Activated CD4-positive, alpha-beta T cell treated with anti-CD3 and anti-CD28 coated beads, Interleukin-2, Interleukin-4, amounts not matched to agents 100 ng/mL and 50 ng/mL, durations not matched to agents 16 hours and 8 hours (primary cell): ENCODE data around the gene CDR2L.
"Not testable (repeated sequence)": the region's sequence is repeated elsewhere in the genome, so short reads cannot be mapped to it uniquely, and the experiment has no call there.

ENCODE experiments used
- DNase-seq: peaks from one replicate; pipeline ENCODE4 v3.0.0-alpha.2; 2020; ENCODE audit warnings: low spot score

CDR2L gene

DNA sequence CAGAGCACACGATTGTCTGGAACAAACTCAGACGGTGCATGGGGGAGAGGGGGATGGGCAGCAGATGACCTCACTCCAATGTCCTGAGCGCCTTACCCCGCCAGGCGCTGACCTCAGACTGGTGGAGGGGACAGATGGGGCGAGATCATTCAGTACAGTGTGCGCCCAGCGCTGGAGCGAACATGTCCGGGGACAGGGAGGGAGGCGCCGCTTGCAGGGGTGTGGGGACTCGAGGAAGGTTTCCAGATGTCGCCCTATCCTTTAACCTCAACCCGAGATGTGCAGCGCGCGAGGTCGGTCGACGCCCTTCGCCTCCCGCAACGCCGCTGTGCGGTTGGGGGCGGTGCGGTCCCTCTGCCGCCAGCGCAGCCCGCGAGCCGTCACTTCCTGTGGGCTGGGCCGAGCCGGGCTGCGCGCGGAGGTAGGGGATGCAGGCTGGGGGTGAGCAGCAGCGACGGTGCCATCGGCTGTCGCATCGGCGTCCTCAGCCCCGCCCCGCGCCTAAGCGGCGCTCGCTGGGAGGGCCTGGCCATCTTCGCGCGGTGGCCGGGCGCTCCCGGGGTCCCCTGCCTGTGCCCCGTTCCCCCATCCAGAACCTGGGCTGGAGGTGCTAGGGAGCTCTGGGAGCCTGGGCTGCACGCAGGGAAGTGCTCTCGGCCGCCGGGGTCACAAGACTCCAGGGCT, 5.3 kb upstream of the CDR2L start:
- peak; percentile 71 for DNase-seq

GRCh38 chr17:74982663-74983313, 4.6 kb upstream of the CDR2L start:
- DNase-seq, result not testable (repeated sequence)

DNA sequence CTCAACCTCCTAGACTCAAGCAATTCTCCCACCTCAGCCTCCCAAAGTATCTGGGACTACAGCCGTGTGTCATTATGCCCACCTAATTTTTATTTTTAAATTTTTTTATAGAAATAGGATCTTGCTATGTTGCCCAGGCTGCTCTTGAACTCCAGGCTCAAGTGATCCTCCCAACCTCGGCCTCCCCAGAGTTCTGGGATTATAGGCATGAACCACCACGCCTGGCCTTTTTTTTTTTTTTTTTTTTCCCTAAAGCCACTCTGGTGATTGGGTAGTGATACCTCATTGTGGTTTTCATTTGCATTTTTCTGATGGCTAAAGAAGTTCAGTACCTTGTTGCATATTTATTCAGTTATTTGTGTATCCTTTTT, 1.2 kb upstream of the CDR2L start:
- no peak for DNase-seq

DNA sequence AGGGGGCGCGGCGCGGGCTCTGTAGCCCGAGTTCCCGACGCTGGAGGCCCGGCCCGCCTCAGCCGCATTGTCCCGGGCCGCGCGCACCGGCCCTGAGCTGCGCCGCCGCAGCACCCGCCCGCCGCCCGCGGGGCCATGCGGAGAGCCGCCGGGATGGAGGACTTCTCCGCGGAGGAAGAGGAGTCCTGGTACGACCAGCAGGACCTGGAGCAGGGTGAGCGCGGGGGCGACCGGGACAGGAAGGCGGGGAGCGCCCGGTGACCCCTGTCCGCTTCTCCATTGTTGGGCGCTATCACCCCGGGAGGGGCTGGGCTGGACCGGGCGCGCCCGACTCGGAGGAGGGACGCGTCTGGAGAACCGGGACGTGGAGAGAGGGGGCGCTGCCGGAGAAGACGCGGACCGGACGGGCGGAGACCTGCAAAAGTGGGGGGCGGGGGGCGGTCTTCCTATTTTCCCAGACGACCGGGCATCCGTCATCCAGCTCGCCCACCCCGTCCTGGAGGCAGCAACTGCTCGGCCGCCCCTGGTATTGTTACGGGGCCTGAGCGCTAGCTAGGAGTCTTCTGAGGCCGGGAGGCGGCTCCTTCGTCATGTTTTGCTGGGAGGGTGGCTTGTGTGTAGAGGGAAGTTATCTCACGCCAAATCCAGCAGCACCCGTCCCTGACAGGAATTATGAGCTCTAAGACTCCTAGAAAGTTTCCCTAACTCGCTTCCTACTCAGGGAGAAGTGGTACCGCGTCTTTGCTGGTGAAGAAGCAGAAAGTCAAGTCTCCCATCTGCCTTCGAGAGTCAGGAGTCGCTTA, 678 bp downstream of the CDR2L start:
- no peak for DNase-seq

GRCh38 chr17:74990581-74991105, 3.2 kb downstream of the CDR2L start:
- no peak for DNase-seq

- no peak for DNase-seq
Observed at GRCh38 chr17:74992223-74992622, 4.8 kb downstream of the CDR2L start.

DNA sequence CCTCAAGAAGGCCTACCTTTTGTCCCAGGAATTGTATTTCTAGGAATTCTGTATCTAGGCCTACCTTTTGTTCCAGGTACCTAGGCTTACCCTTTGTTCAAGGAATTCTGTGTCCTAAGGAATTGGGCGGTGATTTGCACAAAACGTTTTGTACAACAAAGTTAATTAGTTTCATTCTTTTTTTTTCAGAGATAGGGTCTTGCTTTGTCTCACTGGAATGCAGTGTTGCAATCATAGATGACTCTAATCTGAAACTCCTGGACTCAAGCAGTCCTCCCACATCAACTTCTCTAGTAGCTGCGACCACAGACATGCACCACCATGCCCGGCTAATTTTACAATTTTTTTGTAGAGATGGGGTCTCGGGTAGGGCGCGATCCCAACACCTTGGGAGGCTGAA, 7.0 kb downstream of the CDR2L start:
- no peak for DNase-seq

- DNase-seq, result no peak
Observed at GRCh38 chr17:74995847-74996246, 8.4 kb downstream of the CDR2L start.

DNA sequence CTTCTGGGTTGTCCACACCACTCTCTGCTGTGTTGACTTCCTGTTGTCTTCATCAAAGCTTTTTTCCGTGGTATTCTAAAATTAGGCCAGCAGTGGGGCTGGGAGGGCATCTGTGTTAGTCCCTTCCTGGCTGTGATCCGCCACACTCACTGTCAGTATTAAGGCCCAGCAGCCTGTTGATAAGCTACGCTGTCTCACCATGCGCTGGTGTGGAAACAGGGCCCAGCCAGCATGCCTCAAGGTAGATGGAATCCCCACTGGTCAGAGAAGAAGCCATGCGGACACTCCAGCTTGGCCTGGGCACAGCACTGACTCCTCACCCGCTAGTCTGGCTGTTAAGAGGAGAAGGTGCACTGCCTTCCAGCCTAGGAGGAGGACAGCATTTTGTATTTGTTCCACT, 11.4 kb downstream of the CDR2L start:
- no peak for DNase-seq

DNA sequence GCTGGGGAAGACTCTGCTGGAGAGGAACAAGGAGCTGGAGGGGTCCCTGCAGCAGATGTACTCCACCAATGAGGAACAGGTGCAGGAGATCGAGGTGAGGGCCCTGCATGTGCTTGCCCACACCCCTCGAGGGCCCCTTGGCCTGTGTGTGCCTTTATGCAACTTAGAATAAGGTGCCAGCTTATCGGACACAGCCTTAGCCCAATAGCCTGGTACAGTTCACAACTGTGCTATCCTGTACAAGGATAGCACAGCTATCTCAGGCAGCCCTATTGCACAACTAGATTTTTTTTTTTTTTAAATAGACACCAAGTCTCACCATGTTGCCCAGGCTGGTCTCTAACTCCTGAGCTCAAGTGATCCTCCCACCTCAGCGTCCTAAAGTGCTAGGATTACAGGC, 12.1 kb downstream of the CDR2L start:
- DNase-seq, result no peak

GRCh38 chr17:75001915-75002843, 14.7 kb downstream of the CDR2L start:
- no peak for DNase-seq

DNA sequence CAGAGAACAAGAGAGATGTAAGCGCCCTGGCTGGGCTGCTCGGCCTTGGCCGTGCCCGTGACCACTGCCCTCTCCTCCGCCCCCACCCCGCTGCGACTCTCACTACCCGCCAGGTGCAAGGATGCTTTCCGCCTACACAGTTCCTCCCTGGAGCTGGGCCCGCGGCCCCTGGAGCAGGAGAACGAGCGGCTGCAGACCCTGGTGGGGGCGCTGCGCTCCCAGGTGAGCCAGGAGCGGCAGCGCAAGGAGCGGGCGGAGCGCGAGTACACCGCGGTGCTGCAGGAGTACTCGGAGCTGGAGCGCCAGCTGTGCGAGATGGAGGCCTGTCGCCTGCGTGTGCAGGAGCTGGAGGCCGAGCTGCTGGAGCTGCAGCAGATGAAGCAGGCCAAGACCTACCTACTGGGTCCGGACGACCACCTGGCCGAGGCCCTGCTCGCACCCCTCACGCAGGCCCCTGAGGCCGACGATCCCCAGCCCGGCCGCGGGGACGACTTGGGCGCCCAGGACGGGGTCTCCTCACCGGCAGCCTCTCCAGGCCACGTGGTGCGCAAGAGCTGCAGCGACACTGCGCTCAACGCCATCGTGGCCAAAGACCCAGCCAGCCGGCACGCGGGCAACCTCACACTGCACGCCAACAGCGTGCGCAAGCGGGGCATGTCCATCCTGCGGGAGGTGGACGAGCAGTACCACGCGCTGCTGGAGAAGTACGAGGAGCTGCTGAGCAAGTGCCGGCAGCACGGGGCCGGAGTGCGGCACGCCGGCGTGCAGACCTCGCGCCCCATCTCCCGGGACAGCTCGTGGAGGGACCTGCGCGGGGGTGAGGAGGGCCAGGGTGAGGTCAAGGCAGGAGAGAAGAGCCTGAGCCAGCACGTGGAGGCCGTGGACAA, 15.9 kb downstream of the CDR2L start:
- no peak for DNase-seq

- no peak for DNase-seq
Observed at GRCh38 chr17:75003957-75004355, 16.5 kb downstream of the CDR2L start.

DNA sequence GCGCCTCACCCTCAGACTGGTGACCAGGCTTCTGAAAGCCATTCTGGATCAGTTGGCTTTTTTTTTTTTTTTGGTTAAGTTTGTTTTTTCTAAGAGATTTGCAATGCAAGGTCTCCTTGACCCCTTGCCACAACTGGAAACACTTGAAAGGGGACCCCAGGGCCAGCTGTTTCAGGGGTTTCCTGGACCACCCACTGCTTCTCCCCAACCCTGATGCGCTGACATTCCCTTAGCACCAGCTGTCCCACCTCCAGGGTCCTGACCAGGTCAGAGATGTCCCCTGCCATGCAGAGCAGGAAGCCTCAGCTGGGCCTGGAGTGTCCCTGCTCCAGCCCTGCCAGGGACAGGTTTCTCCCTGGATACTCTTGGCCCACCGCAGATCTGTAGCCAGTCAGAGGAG, 16.9 kb downstream of the CDR2L start:
- DNase-seq, result no peak

DNA sequence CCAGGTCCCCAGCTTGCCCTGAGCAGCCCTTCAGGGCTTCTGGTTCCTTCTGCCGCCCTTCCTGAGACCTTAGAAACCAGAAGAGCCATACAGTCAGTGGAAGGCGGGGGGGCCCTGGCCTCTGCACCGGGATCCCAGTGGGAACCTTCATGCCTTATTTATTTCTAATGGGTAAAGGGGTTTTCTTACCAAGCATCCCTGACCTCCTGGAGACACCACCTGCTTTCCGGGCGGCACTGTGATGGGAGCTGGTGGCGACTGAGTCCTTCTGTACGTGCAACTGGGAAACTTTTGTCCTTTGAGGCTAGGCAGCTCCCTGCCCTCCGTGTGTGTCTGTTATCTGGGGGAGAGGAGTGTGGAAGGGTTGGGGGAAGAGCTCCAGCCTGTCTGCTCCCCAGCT, 17.9 kb downstream of the CDR2L start:
- no peak for DNase-seq

DNA sequence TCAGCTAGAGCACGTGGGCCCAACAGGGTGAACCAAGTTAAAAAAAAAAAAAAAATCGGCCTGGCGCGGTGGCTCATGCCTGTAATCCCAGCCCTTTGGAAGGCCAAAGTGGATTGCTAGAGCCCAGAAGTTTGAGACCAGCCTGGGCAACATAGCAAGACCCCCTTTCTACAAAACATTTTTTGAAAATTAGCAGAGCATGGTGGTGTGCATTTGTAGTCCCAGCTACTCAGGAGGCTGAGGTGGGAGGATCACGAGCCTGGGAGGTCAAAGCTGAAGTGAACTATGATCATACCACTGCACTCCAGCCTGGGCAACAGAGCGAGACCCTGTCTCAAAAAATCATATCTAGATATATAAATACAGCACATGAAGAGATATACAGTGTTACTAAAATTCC, 18.7 kb downstream of the CDR2L start:
- not testable (repeated sequence) for DNase-seq

- no peak for DNase-seq
Observed at GRCh38 chr17:75006653-75007052, 19.2 kb downstream of the CDR2L start.

DNA sequence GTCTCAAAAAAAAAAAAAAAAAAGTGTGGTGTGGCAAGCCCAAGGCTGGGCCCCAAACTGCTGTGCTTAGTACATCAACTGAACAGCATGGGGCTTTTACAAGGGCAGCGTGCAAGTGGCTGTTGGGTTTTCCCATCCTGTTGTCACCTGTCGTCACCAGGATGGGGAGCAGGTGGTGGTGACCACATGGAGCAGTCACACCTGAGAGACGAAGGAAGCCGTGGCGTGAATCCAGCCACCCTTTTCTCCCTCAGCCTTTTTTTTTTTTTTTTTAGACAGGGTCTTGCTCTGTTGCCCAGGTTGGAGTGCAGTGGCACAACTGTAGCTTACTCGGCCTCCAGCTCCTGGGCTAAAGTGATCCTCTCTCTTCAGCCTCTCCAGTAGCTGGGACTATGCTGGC, 20.9 kb downstream of the CDR2L start:
- DNase-seq, result no peak

DNA sequence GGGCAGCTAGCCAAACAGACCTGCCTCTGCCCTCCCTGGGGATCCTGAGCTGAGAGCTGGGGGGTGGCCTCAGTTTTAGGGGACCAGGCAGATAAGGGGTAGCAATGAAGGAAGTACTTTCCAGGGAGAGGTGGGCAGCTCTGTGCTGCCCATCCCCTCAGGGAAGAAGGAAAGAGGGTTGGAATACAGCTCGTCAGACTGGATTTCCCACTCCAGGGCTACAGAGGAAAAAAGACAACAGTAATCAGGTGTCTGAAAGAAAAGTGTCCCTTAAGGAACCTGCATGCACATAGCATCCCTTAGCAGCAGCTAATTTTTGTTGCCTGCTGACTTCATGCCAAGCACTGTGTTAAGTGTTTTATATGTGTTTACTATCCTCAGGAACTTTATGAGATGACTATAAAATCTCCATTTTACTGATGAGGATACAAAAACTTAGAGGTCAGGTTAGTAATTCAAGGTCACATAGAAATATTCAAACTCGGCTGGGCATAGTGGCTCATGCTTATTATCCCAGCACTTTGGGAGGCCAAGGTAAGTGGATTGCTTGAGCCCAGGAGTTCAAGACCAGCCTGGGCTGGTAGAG, 21.8 kb downstream of the CDR2L start:
- no peak for DNase-seq

- DNase-seq, result no peak
Observed at GRCh38 chr17:75010683-75011400, 23.4 kb downstream of the CDR2L start.
